ENCODE results near the gene DNMT3B. TPM values are rescaled to one million over a fixed set of nuclear protein-coding genes. Genes with fewer than 3 reads are reported as not detected.

Gene DNMT3B
- total and polyA plus RNA-seq, 9 of the 15 experiments (the other 6 are each of a cell fraction or from before 2014, with no cell fraction given), result 9.3 to 74.8 (median 49.1) TPM

DNA sequence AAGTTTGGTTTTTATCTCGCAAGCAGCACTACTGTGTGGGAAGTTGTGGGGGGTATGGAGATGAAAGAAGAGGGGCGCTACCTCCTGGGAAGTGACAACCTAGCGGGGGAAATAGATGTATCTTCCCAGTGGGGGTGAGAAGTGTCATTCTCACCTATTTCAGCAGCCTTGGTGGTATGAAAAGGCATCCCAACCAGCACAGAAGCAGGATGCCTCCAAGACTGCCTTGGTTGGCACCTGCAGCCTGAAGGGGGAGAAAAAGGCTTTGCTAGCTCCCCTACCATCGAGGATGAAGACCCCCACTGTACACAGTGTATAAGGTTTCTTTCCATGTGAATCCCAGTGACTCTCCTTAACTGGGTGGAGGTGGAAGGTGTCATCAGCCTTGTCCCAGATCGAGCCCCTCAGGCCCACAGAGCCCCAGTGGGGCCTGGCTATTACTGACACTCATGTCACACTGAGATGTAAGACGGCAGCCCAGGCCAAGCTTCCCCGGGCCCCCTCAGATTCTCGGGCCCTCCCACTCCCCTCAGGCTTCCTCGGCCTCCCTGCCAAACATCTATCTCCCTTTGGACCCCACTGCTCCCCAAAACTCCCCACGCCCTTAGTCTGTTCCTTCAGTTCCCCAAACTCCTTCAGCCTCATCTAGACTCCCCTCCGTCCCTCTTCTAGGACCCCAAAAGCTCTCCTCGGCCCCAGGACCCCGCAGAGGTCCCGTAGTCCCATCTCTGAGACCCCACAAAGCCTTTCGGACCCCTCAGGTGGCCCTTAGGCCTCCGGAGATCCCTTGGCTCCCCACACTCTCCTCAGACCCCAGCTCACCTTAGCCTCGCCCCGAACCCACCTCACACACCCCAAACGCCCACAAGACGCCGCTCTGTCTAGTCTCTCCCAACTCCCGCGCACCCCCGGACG lies 19.6 kb upstream of the DNMT3B start (continued):
- TF ChIP-seq, protein P1, sequence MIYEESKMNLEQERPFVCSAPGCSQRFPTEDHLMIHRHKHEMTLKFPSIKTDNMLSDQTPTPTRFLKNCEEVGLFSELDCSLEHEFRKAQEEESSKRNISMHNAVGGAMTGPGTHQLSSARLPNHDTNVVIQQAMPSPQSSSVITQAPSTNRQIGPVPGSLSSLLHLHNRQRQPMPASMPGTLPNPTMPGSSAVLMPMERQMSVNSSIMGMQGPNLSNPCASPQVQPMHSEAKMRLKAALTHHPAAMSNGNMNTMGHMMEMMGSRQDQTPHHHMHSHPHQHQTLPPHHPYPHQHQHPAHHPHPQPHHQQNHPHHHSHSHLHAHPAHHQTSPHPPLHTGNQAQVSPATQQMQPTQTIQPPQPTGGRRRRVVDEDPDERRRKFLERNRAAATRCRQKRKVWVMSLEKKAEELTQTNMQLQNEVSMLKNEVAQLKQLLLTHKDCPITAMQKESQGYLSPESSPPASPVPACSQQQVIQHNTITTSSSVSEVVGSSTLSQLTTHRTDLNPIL (CRISPR knock-in tag; IDR thresholded peaks at IDR 0.05), result no peak
- TF ChIP-seq ZEB2 (IDR thresholded peaks at IDR 0.05) (0 out of 2 replicates have a peak, but pooled peaks have one; percentile 12), MAZ (CRISPR knock-in tag; conservative IDR thresholded peaks at IDR 0.05 in 1 of 2, IDR thresholded peaks at IDR 0.05 in 1 of 2) (0 out of 4 replicates have a peak, but pooled peaks of 1 of the 2 experiments have one; percentile 9), EGR1 (conservative IDR thresholded peaks at IDR 0.05) (peak; percentile 33; the same call in 1 of the 2 replicates), COPS2 (conservative IDR thresholded peaks at IDR 0.05) (no peak), CHD1 (IDR thresholded peaks at IDR 0.05; ENCODE audit: low read length) (peak; percentile 51), ZNF12 (CRISPR knock-in tag; IDR thresholded peaks at IDR 0.05) (0 out of 2 replicates have a peak, but pooled peaks have one; percentile 7), GTF2E2 (tag; IDR thresholded peaks at IDR 0.05) (peak; percentile 15; the same call in 1 of the 2 replicates)
- TF ChIP-seq, protein P2, sequence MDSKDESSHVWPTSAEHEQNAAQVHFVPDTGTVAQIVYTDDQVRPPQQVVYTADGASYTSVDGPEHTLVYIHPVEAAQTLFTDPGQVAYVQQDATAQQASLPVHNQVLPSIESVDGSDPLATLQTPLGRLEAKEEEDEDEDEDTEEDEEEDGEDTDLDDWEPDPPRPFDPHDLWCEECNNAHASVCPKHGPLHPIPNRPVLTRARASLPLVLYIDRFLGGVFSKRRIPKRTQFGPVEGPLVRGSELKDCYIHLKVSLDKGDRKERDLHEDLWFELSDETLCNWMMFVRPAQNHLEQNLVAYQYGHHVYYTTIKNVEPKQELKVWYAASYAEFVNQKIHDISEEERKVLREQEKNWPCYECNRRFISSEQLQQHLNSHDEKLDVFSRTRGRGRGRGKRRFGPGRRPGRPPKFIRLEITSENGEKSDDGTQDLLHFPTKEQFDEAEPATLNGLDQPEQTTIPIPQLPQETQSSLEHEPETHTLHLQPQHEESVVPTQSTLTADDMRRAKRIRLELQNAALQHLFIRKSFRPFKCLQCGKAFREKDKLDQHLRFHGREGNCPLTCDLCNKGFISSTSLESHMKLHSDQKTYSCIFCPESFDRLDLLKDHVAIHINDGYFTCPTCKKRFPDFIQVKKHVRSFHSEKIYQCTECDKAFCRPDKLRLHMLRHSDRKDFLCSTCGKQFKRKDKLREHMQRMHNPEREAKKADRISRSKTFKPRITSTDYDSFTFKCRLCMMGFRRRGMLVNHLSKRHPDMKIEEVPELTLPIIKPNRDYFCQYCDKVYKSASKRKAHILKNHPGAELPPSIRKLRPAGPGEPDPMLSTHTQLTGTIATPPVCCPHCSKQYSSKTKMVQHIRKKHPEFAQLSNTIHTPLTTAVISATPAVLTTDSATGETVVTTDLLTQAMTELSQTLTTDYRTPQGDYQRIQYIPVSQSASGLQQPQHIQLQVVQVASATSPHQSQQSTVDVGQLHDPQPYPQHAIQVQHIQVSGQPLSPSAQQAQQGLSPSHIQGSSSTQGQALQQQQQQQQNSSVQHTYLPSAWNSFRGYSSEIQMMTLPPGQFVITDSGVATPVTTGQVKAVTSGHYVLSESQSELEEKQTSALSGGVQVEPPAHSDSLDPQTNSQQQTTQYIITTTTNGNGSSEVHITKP (IDR thresholded peaks at IDR 0.05; ENCODE audit: partially characterized antibody), result peak; percentile 41
- TF ChIP-seq, protein P3, sequence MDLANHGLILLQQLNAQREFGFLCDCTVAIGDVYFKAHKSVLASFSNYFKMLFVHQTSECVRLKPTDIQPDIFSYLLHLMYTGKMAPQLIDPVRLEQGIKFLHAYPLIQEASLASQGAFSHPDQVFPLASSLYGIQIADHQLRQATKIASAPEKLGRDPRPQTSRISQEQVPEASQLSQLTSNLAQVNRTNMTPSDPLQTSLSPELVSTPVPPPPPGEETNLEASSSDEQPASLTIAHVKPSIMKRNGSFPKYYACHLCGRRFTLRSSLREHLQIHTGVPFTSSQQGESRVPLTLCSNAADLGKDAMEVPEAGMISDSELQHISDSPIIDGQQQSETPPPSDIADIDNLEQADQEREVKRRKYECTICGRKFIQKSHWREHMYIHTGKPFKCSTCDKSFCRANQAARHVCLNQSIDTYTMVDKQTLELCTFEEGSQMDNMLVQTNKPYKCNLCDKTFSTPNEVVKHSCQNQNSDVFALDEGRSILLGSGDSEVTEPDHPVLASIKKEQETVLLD (IDR thresholded peaks at IDR 0.05), result 0 out of 2 replicates have a peak, but pooled peaks have one; percentile 13

All from K562 (cell line).